Measurements from ENCODE around the gene DLL4. TPM values are rescaled to one million over a fixed set of nuclear protein-coding genes. Genes with fewer than 3 reads are reported as not detected.

Gene DLL4
- total RNA-seq, 2 experiments from 2014 or later, result 0.15 to 0.19 TPM

- intact Hi-C loops (cut with micrococcal nuclease; ENCODE audit: unreplicated experiment), result no loop called here
- Histone ChIP-seq H3K36me3 (ENCODE audit: insufficient read depth, low read length) (peaks cover 78% of the 10 kb centered on the region), H3K4me3 (ENCODE audit: low read depth, low read length, poor library complexity, severe bottlenecking) (no peak overlapping the region), H3K27ac (ENCODE audit: low read depth, low read length, poor library complexity, severe bottlenecking) (no peak overlapping the region), H3K4me1 (ENCODE audit: insufficient read depth, low read length, poor library complexity, severe bottlenecking) (peaks cover 43% of the 10 kb centered on the region), H2AFZ (ENCODE audit: low read length) (no peak overlapping the region), H3K9me3 (ENCODE audit: low read length) (no peaks in the 10 kb centered on the region), H3K79me2 (ENCODE audit: insufficient read depth, low read depth, low read length) (peaks cover 13% of the 10 kb centered on the region), H3K4me2 (ENCODE audit: low read length) (no peak overlapping the region), H4K20me1 (ENCODE audit: insufficient read depth, low read length) (0 out of 2 replicates have a peak, but pooled peaks cover 1% of the 10 kb centered on the region), H3K9me2 (ENCODE audit: insufficient read depth, low read length) (no peaks in the 10 kb centered on the region)
- BruUV-seq (replicated peaks), result no TSS peak
- CTCF ChIA-PET (ENCODE audit: unreplicated experiment), result no interaction called here
- TF ChIP-seq EZH2phosphoT487 (IDR thresholded peaks at IDR 0.05; ENCODE audit: borderline replicate concordance, low read depth, low read length) (no peak), CTCF (conservative IDR thresholded peaks at IDR 0.05; ENCODE audit: low read length) (no peak)
- DNase-seq (ENCODE audit: low spot score), result no peak
- POLR2A ChIA-PET, result interaction anchor here (0.6 kb wide), 1 partner anchor 24 kb away, joined by 5 read pairs; no protein-coding TSS in a partner anchor
These were observed 28.1 kb upstream of the DLL4 start for GRCh38 chr15:40901053-40901443.

- H3K79me2 ChIP-seq (ENCODE audit: insufficient read depth, low read depth, low read length), result peaks cover 12% of the 10 kb centered on the region
- no TSS peak for BruUV-seq (replicated peaks)
- peak; percentile 80 for DNase-seq (ENCODE audit: low spot score)
- peak overlapping the region; percentile 55; the same call in 1 of the 2 replicates for H2AFZ ChIP-seq (ENCODE audit: low read length)
- H3K4me3 ChIP-seq (ENCODE audit: low read depth, low read length, poor library complexity, severe bottlenecking), result peak overlapping the region; percentile 42
- H3K9me2 ChIP-seq (ENCODE audit: insufficient read depth, low read length), result no peaks in the 10 kb centered on the region
- H3K9me3 ChIP-seq (ENCODE audit: low read length), result no peaks in the 10 kb centered on the region
- no peaks in the 10 kb centered on the region for H4K20me1 ChIP-seq (ENCODE audit: insufficient read depth, low read length)
- intact Hi-C loops (cut with micrococcal nuclease; ENCODE audit: unreplicated experiment), result no loop called here
- H3K27ac ChIP-seq (ENCODE audit: low read depth, low read length, poor library complexity, severe bottlenecking), result peak overlapping the region; percentile 87
- peaks cover 62% of the 10 kb centered on the region for H3K36me3 ChIP-seq (ENCODE audit: insufficient read depth, low read length)
- no peak for TF ChIP-seq CTCF (conservative IDR thresholded peaks at IDR 0.05; ENCODE audit: low read length)
- TF ChIP-seq EZH2phosphoT487 (IDR thresholded peaks at IDR 0.05; ENCODE audit: borderline replicate concordance, low read depth, low read length), result no peak
- POLR2A ChIA-PET, result interaction anchor here (0.6 to 1.7 kb wide), 6 partner anchors 8 to 283 kb away, joined by 3 to 11 read pairs (median 3); partner anchors contain the start of genes CHAC1 and VPS18
- H3K4me2 ChIP-seq (ENCODE audit: low read length), result peak overlapping the region; percentile 68
- CTCF ChIA-PET (ENCODE audit: unreplicated experiment), result interaction anchor here (0.5 to 1.5 kb wide), 6 partner anchors 8 to 281 kb away, joined by 3 to 6 read pairs (median 4); partner anchors contain the start of genes DLL4 and VPS18
- H3K4me1 ChIP-seq (ENCODE audit: insufficient read depth, low read length, poor library complexity, severe bottlenecking), result peaks cover 58% of the 10 kb centered on the region
These were observed 26.3 kb upstream of the DLL4 start for GRCh38 chr15:40902605-40903561.
